Measurements from ENCODE around the gene CLSTN2.

CLSTN2 gene

GRCh38 chr3:140424211-140424610 lies 489.2 kb downstream of the CLSTN2 start:
- DNase-seq (ENCODE audit: low spot score), result peak; percentile 35

GRCh38 chr3:140424726-140425125 lies 489.7 kb downstream of the CLSTN2 start:
- no peak for DNase-seq (ENCODE audit: low spot score)

GRCh38 chr3:140427786-140428185 lies 492.8 kb downstream of the CLSTN2 start:
- no peak for DNase-seq (ENCODE audit: low spot score)

GRCh38 chr3:140428380-140428779 lies 493.4 kb downstream of the CLSTN2 start:
- DNase-seq (ENCODE audit: low spot score), result no peak

GRCh38 chr3:140429791-140430190 lies 494.8 kb downstream of the CLSTN2 start:
- no peak for DNase-seq (ENCODE audit: low spot score)

GRCh38 chr3:140430494-140430893 lies 495.5 kb downstream of the CLSTN2 start:
- DNase-seq (ENCODE audit: low spot score), result no peak

- DNase-seq (ENCODE audit: low spot score), result peak; percentile 25
Observed at GRCh38 chr3:140432229-140432669, 497.3 kb downstream of the CLSTN2 start.

GRCh38 chr3:140433431-140433830 lies 498.4 kb downstream of the CLSTN2 start:
- no peak for DNase-seq (ENCODE audit: low spot score)

- no peak for DNase-seq (ENCODE audit: low spot score)
Observed at GRCh38 chr3:140434261-140434905, 499.4 kb downstream of the CLSTN2 start.

- no peak for DNase-seq (ENCODE audit: low spot score)
Observed at GRCh38 chr3:140436421-140436820, 501.4 kb downstream of the CLSTN2 start.

- DNase-seq (ENCODE audit: low spot score), result no peak
Observed at GRCh38 chr3:140438736-140439470, 503.9 kb downstream of the CLSTN2 start.

- DNase-seq (ENCODE audit: low spot score), result no peak
Observed at GRCh38 chr3:140439527-140439926, 504.5 kb downstream of the CLSTN2 start.

GRCh38 chr3:140440446-140440845 lies 505.5 kb downstream of the CLSTN2 start:
- peak; percentile 71 for DNase-seq (ENCODE audit: low spot score)

- DNase-seq (ENCODE audit: low spot score), result peak; percentile 93
Observed at GRCh38 chr3:140441006-140441405, 506.0 kb downstream of the CLSTN2 start.

- DNase-seq (ENCODE audit: low spot score), result peak; percentile 14
Observed at GRCh38 chr3:140442621-140443020, 507.6 kb downstream of the CLSTN2 start.

- no peak for DNase-seq (ENCODE audit: low spot score)
Observed at GRCh38 chr3:140443073-140443472, 508.1 kb downstream of the CLSTN2 start.

- DNase-seq (ENCODE audit: low spot score), result no peak
Observed at GRCh38 chr3:140443806-140444205, 508.8 kb downstream of the CLSTN2 start.

GRCh38 chr3:140446734-140447133 lies 511.7 kb downstream of the CLSTN2 start:
- DNase-seq (ENCODE audit: low spot score), result no peak

- peak; percentile 61 for DNase-seq (ENCODE audit: low spot score)
Observed at GRCh38 chr3:140447136-140447535, 512.2 kb downstream of the CLSTN2 start.

- DNase-seq (ENCODE audit: low spot score), result no peak
Observed at GRCh38 chr3:140448001-140448400, 513.0 kb downstream of the CLSTN2 start.

- DNase-seq (ENCODE audit: low spot score), result no peak
Observed at GRCh38 chr3:140449413-140450256, 514.6 kb downstream of the CLSTN2 start.

- no peak for DNase-seq (ENCODE audit: low spot score)
Observed at GRCh38 chr3:140453750-140454149, 518.8 kb downstream of the CLSTN2 start.

Measured in kidney tubule cell (primary cell).